Neural progenitor cell (in vitro differentiated cells): ENCODE results near the gene N4BP3. TPM values are rescaled to one million over a fixed set of nuclear protein-coding genes. Genes with fewer than 3 reads are reported as not detected.

Experiments
- DNase-seq: peaks from one replicate; pipeline ENCODE4 v3.0.0-alpha.2; 2016; ENCODE audit warnings: low spot score
- H2AFZ ChIP-seq: fragments of 200-600 bp; sonication (generic); replicated peaks from 2 replicates; pipeline ENCODE4 v1.6.1; 2016; ENCODE audit warnings: antibody characterized with exemption
- H3F3A ChIP-seq: fragments of 200-600 bp; sonication (generic); 2 replicates; pipeline ENCODE4 v1.6.1; 2016; ENCODE audit warnings: antibody characterized with exemption, low read depth
- H3K27ac ChIP-seq: fragments of 200-600 bp; sonication (generic); 2 replicates; pipeline ENCODE4 v1.5.1; 2016; ENCODE audit warnings: mild to moderate bottlenecking
- H3K27me3 ChIP-seq: fragments of 200-600 bp; sonication (generic); 2 replicates; pipeline ENCODE4 v1.6.1; 2016; ENCODE audit warnings: mild to moderate bottlenecking, moderate library complexity
- H3K36me3 ChIP-seq: fragments of 200-600 bp; sonication (generic); 2 replicates; pipeline ENCODE4 v1.5.1; 2016
- H3K4me1 ChIP-seq: fragments of 200-600 bp; sonication (generic); 2 replicates; pipeline ENCODE4 v1.6.1; 2016; ENCODE audit warnings: mixed run types
- H3K4me2 ChIP-seq: fragments of 200-600 bp; sonication (generic); 2 replicates; pipeline ENCODE4 v1.6.1; 2016
- H3K4me3 ChIP-seq: fragments of 200-600 bp; sonication (generic); 2 replicates; pipeline ENCODE4 v1.5.1; 2016
- H3K79me2 ChIP-seq: fragments of 200-600 bp; sonication (generic); 2 replicates; pipeline ENCODE4 v1.6.1; 2016; ENCODE audit warnings: low read depth
- H3K9ac ChIP-seq: fragments of 200-600 bp; sonication (generic); 2 replicates; pipeline ENCODE4 v1.6.1; 2016
- H3K9me3 ChIP-seq: fragments of 200-600 bp; sonication (generic); 2 replicates; pipeline ENCODE4 v1.5.1; 2016; ENCODE audit warnings: low read depth
- H4K20me1 ChIP-seq: fragments of 200-600 bp; sonication (generic); 2 replicates; pipeline ENCODE4 v1.6.1; 2016; ENCODE audit warnings: low read depth
- H3K27ac Mint-ChIP-seq: 3 replicates; pipeline ENCODE4 v1.8.0; 2021; ENCODE audit warnings: mixed read lengths
- H3K27me3 Mint-ChIP-seq: 2 replicates; pipeline ENCODE4 v1.8.0; 2022; ENCODE audit warnings: low read depth, mild to moderate bottlenecking, inconsistent platforms, moderate library complexity, mixed read lengths; ENCODE audit not compliant: insufficient read depth
- H3K36me3 Mint-ChIP-seq: 3 replicates; pipeline ENCODE4 v1.8.0; 2021; ENCODE audit warnings: mixed read lengths
- H3K4me1 Mint-ChIP-seq: 3 replicates; pipeline ENCODE4 v1.8.0; 2021; ENCODE audit warnings: mixed read lengths
- H3K4me3 Mint-ChIP-seq: 3 replicates; pipeline ENCODE4 v1.8.0; 2021; ENCODE audit warnings: mild to moderate bottlenecking, moderate library complexity, mixed read lengths
- H3K9me3 Mint-ChIP-seq: 3 replicates; pipeline ENCODE4 v1.8.0; 2020; ENCODE audit warnings: mixed read lengths
- CTCF ChIP-seq: fragments of 200-600 bp; sonication (generic); IDR thresholded peaks from 2 replicates; pipeline ENCODE4 v1.5.1; 2017; ENCODE audit warnings: antibody characterized with exemption, mild to moderate bottlenecking
- EZH2 ChIP-seq: fragments of 200-600 bp; sonication (generic); IDR thresholded peaks from 2 replicates; pipeline ENCODE4 v1.6.1; 2017; ENCODE audit warnings: antibody characterized with exemption, mild to moderate bottlenecking, moderate library complexity
- EZH2phosphoT487 ChIP-seq: fragments of 200-600 bp; sonication (generic); IDR thresholded peaks from 2 replicates; pipeline ENCODE4 v1.6.1; 2017; ENCODE audit warnings: antibody characterized with exemption
- total RNA-seq: library from RNA; depleted of rRNA; stranded (reverse); fragments of >200 nt; gene quantifications from 2 replicates; pipeline ENCODE4 v1.2.3, GENCODE V29; 2015; ENCODE audit warnings: low replicate concordance

The N4BP3 gene
- total RNA-seq, 1 donor from 2014 or later, result 4.1 TPM

GRCh38 chr5:178163772-178164735 lies 50.7 kb downstream of the N4BP3 start:
- H3K9me3 Mint-ChIP-seq, result no peaks in the 10 kb centered on the region
- Histone ChIP-seq H4K20me1 (no peaks in the 10 kb centered on the region), H3K79me2 (no peaks in the 10 kb centered on the region), H3K4me1 (no peaks in the 10 kb centered on the region), H3K4me3 (peak overlapping the region; percentile 21), H3K27ac (no peak overlapping the region), H3K27me3 (peaks cover 18% of the 10 kb centered on the region), H3K4me2 (peak overlapping the region; percentile 69), H3K9ac (no peak overlapping the region), H3K36me3 (no peaks in the 10 kb centered on the region), H2AFZ (peak overlapping the region; percentile 71), H3F3A (no peaks in the 10 kb centered on the region), H3K9me3 (no peaks in the 10 kb centered on the region)
- peak; percentile 90 for DNase-seq
- peaks cover 7% of the 10 kb centered on the region for H3K27me3 Mint-ChIP-seq
- H3K36me3 Mint-ChIP-seq, result no peaks in the 10 kb centered on the region
- TF ChIP-seq EZH2 (no peak), CTCF (peak; percentile 98)
- H3K4me3 Mint-ChIP-seq, result peak overlapping the region; percentile 19
- peak overlapping the region; percentile 83 for H3K27ac Mint-ChIP-seq
- H3K4me1 Mint-ChIP-seq, result peaks cover 12% of the 10 kb centered on the region

- no peaks in the 10 kb centered on the region for H3K36me3 Mint-ChIP-seq
- no peaks in the 10 kb centered on the region for H4K20me1 ChIP-seq
- peaks cover 8% of the 10 kb centered on the region for H3K27me3 Mint-ChIP-seq
- H3K9ac ChIP-seq, result no peak overlapping the region
- no peak overlapping the region for H3K27ac Mint-ChIP-seq
- H2AFZ ChIP-seq, result no peak overlapping the region
- H3K27me3 ChIP-seq, result peaks cover 18% of the 10 kb centered on the region
- H3K4me3 ChIP-seq, result no peak overlapping the region
- no peak overlapping the region for H3K4me2 ChIP-seq
- no peak overlapping the region for H3K4me3 Mint-ChIP-seq
- H3K36me3 ChIP-seq, result no peaks in the 10 kb centered on the region
- H3K79me2 ChIP-seq, result no peaks in the 10 kb centered on the region
- no peak for DNase-seq
- TF ChIP-seq CTCF (no peak), EZH2phosphoT487 (no peak), EZH2 (no peak)
- H3K9me3 ChIP-seq, result no peaks in the 10 kb centered on the region
- H3K4me1 Mint-ChIP-seq, result peaks cover 16% of the 10 kb centered on the region
- no peaks in the 10 kb centered on the region for H3K9me3 Mint-ChIP-seq
- no peaks in the 10 kb centered on the region for H3F3A ChIP-seq
- no peak overlapping the region for H3K27ac ChIP-seq
- no peaks in the 10 kb centered on the region for H3K4me1 ChIP-seq
Measured at GRCh38 chr5:178165581-178165980, 52.2 kb downstream of the N4BP3 start.

DNA sequence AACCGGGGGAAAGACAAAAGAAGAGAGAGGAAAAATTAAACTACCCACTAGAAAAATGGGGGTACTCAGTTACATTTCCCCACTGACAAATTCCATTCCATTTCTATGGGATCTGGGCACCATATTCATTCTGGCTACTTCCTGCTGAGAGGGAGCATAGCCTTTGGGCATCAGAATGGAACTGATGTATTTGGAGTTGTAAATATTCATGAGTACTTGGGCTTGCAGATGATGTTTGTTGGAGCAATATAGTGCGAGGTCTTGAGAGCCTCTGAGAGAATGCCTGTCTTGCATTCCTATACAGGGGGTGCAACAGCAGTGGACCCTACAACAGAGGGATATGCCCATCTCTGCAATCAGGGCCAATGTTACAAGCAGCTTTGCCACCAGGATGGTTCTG lies 57.1 kb downstream of the N4BP3 start:
- Histone ChIP-seq H3K4me1 (no peaks in the 10 kb centered on the region), H3K4me3 (no peak overlapping the region), H3K9ac (no peak overlapping the region), H3K27me3 (no peaks in the 10 kb centered on the region), H4K20me1 (no peaks in the 10 kb centered on the region), H3K27ac (no peak overlapping the region), H3F3A (no peaks in the 10 kb centered on the region), H2AFZ (no peak overlapping the region), H3K4me2 (no peak overlapping the region), H3K9me3 (no peaks in the 10 kb centered on the region), H3K79me2 (no peaks in the 10 kb centered on the region), H3K36me3 (no peaks in the 10 kb centered on the region)
- H3K4me1 Mint-ChIP-seq, result peaks cover 9% of the 10 kb centered on the region
- no peaks in the 10 kb centered on the region for H3K36me3 Mint-ChIP-seq
- peaks cover 7% of the 10 kb centered on the region for H3K27me3 Mint-ChIP-seq
- TF ChIP-seq EZH2phosphoT487, result no peak
- DNase-seq, result no peak
- H3K27ac Mint-ChIP-seq, result no peak overlapping the region
- H3K4me3 Mint-ChIP-seq, result no peak overlapping the region
- no peaks in the 10 kb centered on the region for H3K9me3 Mint-ChIP-seq

DNA sequence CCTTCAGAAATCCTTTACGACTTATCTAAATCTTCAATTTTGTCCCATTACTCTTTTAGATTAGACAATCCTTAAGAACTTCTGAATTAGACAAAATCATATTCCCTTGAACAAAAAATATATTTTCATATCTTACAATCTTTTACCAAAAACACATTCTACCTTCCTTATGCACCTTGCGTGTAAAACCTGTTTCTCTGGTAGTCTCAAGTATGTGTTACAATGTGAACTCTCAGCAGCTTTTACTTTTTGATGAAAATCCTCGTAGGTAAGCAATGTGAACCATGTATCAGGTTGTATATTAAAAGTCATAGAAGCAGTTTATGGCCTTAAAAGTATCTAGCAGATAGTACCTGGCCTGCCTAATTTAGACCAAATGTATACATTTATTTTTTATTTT lies 61.1 kb downstream of the N4BP3 start:
- Histone ChIP-seq H3K27ac (no peak overlapping the region), H4K20me1 (no peaks in the 10 kb centered on the region), H3K4me3 (no peak overlapping the region), H3K36me3 (no peaks in the 10 kb centered on the region), H3K9ac (no peak overlapping the region), H3K9me3 (no peaks in the 10 kb centered on the region), H3F3A (peaks cover 5% of the 10 kb centered on the region), H3K4me2 (no peak overlapping the region), H3K4me1 (no peaks in the 10 kb centered on the region), H2AFZ (no peak overlapping the region), H3K27me3 (no peaks in the 10 kb centered on the region), H3K79me2 (no peaks in the 10 kb centered on the region)
- DNase-seq, result no peak
- H3K4me1 Mint-ChIP-seq, result peaks cover 9% of the 10 kb centered on the region
- H3K9me3 Mint-ChIP-seq, result peaks cover 2% of the 10 kb centered on the region
- H3K27me3 Mint-ChIP-seq, result peaks cover 7% of the 10 kb centered on the region
- no peak for TF ChIP-seq CTCF
- TF ChIP-seq EZH2phosphoT487, result no peak
- no peak for TF ChIP-seq EZH2
- no peak overlapping the region for H3K27ac Mint-ChIP-seq
- no peaks in the 10 kb centered on the region for H3K36me3 Mint-ChIP-seq
- no peak overlapping the region for H3K4me3 Mint-ChIP-seq
